CD4-positive, alpha-beta T cell treated with Interleukin-17A for 1 hour (primary cell): ENCODE measurements around the gene FGD3.

Source experiments
- DNase-seq: peaks from one replicate; pipeline ENCODE4 v3.0.0-alpha.2; 2020

The FGD3 gene

GRCh38 chr9:93035106-93035660 lies 87.9 kb downstream of the FGD3 start:
- DNase-seq = no peak

- no peak for DNase-seq
These were observed 88.6 kb downstream of the FGD3 start for GRCh38 chr9:93035821-93036351.

- no peak for DNase-seq
These were observed 89.7 kb downstream of the FGD3 start for GRCh38 chr9:93036887-93037475.

GRCh38 chr9:93037476-93037971 lies 90.2 kb downstream of the FGD3 start:
- DNase-seq = no peak

GRCh38 chr9:93038918-93039317 lies 91.6 kb downstream of the FGD3 start:
- no peak for DNase-seq

GRCh38 chr9:93039456-93039855 lies 92.1 kb downstream of the FGD3 start:
- no peak for DNase-seq

- no peak for DNase-seq
These were observed 92.7 kb downstream of the FGD3 start for GRCh38 chr9:93039976-93040375.

GRCh38 chr9:93040409-93040808 lies 93.1 kb downstream of the FGD3 start:
- DNase-seq = no peak

GRCh38 chr9:93041108-93041802 lies 93.9 kb downstream of the FGD3 start:
- DNase-seq = no peak

- DNase-seq = no peak
These were observed 95.8 kb downstream of the FGD3 start for GRCh38 chr9:93043122-93043521.

GRCh38 chr9:93045521-93045920 lies 98.2 kb downstream of the FGD3 start:
- DNase-seq = no peak

- DNase-seq = no peak
These were observed 101.5 kb downstream of the FGD3 start for GRCh38 chr9:93048566-93049448.

GRCh38 chr9:93049491-93049890 lies 102.2 kb downstream of the FGD3 start:
- no peak for DNase-seq

- no peak for DNase-seq
These were observed 102.9 kb downstream of the FGD3 start for GRCh38 chr9:93050231-93050630.

GRCh38 chr9:93051680-93052089 lies 104.4 kb downstream of the FGD3 start:
- no peak for DNase-seq

GRCh38 chr9:93052791-93053540 lies 105.6 kb downstream of the FGD3 start:
- DNase-seq = no peak

GRCh38 chr9:93053781-93054331 lies 106.5 kb downstream of the FGD3 start:
- no peak for DNase-seq

- no peak for DNase-seq
These were observed 107.7 kb downstream of the FGD3 start for GRCh38 chr9:93054758-93055704.

GRCh38 chr9:93057042-93057702 lies 109.8 kb downstream of the FGD3 start:
- DNase-seq = no peak

- DNase-seq = no peak
These were observed 110.5 kb downstream of the FGD3 start for GRCh38 chr9:93057703-93058354.
